ENCODE measurements around the gene WWC2.

DNA sequence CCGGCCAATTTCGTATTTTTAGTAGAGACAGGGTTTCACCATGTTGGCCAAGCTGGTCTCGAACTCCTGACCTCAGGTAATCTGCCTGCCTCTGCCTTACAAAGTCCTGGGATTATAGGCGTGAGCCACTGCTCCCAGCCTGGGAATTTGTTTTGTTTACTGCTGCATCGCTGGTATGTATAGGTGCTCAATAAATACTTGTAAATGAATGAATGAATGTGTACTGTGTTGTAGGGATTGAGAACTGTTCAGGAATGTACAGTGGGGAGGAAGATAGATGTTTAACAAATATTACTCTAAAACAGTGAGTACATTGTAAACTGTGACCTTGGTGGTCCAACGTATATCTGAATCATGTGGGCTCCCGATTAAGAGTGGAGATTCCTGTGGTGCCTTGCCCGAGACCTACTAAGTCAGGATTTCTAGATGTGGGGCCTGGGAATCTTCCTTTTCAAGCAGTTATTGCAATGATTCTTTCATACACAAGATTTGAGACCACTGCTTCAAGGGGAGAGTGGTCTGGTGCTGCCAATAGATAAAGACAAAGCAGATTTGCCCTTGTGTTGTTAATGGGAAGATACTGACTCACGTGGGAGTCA is 41.0 kb downstream of the WWC2 start:
- TF ChIP-seq, protein P1, sequence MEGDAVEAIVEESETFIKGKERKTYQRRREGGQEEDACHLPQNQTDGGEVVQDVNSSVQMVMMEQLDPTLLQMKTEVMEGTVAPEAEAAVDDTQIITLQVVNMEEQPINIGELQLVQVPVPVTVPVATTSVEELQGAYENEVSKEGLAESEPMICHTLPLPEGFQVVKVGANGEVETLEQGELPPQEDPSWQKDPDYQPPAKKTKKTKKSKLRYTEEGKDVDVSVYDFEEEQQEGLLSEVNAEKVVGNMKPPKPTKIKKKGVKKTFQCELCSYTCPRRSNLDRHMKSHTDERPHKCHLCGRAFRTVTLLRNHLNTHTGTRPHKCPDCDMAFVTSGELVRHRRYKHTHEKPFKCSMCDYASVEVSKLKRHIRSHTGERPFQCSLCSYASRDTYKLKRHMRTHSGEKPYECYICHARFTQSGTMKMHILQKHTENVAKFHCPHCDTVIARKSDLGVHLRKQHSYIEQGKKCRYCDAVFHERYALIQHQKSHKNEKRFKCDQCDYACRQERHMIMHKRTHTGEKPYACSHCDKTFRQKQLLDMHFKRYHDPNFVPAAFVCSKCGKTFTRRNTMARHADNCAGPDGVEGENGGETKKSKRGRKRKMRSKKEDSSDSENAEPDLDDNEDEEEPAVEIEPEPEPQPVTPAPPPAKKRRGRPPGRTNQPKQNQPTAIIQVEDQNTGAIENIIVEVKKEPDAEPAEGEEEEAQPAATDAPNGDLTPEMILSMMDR (IDR thresholded peaks at IDR 0.05), result no peak
- no peak for TF ChIP-seq POLR2A (IDR thresholded peaks at IDR 0.05)
